ENCODE results near the gene RRAS2.

Gene RRAS2

DNA sequence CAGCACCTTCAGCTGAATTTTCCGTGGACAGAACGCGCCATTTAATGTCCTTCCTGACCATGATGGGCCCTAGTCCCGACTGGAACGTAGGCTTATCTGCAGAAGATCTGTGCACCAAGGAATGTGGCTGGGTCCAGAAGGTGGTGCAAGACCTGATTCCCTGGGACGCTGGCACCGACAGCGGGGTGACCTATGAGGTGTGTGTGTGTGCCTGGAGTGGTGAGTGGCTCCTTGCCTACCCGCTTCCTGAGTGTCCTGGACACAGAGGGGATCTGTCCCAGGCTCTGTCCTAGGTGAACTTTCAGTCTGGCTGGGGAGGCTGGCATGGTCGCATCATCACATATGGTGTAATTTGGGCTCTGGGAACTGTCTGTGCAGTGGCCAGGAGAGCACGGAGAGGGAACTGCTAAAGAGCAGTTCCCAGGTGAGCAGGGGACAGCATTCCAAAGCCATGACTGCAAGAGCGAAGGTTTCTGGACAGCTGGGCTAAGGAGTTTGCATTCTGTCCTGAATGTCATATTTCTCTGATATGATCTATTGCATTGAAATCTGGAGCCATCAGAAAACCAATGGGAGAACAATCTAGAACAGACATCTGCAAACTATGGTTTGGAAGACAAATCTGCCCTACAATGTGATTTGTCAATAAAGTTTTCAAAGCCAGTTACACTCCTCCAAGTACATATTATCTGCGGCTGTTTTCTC, 104.3 kb downstream of the RRAS2 start:
- Histone ChIP-seq H3K36me3 (ENCODE audit: control insufficient read depth in 2 of 2, insufficient read depth in 1 of 2, low read length in 2 of 2) (no peaks in the 10 kb centered on the region), H3K4me3 (ENCODE audit: low read depth, low read length) (no peak overlapping the region), H3K4me1 (ENCODE audit: control insufficient read depth, insufficient read depth, low read length) (no peaks in the 10 kb centered on the region), H3K9me3 (ENCODE audit: control insufficient read depth, insufficient read depth, low read depth, low read length) (no peaks in the 10 kb centered on the region), H3K27ac (ENCODE audit: extremely low read depth, low read depth, low read length) (no peak overlapping the region)
- CTCF ChIA-PET = interaction anchor here (0.5 kb wide), 1 partner anchor 488 kb away, joined by 3 read pairs; no protein-coding TSS in a partner anchor
- TF ChIP-seq ZNF394 (tag by site-specific recombination; IDR thresholded peaks at IDR 0.05; ENCODE audit: borderline replicate concordance) = no peak
- POLR2A ChIA-PET = no interaction called here

- H3K4me3 ChIP-seq (ENCODE audit: low read depth, low read length) = no peak overlapping the region
- TF ChIP-seq, protein P1, sequence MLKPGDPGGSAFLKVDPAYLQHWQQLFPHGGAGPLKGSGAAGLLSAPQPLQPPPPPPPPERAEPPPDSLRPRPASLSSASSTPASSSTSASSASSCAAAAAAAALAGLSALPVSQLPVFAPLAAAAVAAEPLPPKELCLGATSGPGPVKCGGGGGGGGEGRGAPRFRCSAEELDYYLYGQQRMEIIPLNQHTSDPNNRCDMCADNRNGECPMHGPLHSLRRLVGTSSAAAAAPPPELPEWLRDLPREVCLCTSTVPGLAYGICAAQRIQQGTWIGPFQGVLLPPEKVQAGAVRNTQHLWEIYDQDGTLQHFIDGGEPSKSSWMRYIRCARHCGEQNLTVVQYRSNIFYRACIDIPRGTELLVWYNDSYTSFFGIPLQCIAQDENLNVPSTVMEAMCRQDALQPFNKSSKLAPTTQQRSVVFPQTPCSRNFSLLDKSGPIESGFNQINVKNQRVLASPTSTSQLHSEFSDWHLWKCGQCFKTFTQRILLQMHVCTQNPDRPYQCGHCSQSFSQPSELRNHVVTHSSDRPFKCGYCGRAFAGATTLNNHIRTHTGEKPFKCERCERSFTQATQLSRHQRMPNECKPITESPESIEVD (tag by site-specific recombination; IDR thresholded peaks at IDR 0.05) = no peak
- TF ChIP-seq ZNF350 (tag by site-specific recombination; IDR thresholded peaks at IDR 0.05) = no peak
- TF ChIP-seq ZNF530 (tag by site-specific recombination; IDR thresholded peaks at IDR 0.05; ENCODE audit: low read depth) = no peak
- no peak for TF ChIP-seq ZNF23 (tag by site-specific recombination; IDR thresholded peaks at IDR 0.05; ENCODE audit: borderline replicate concordance)
- TF ChIP-seq ZNF114 (tag by site-specific recombination; IDR thresholded peaks at IDR 0.05) = no peak
- TF ChIP-seq KLF7 (tag by site-specific recombination; IDR thresholded peaks at IDR 0.05; ENCODE audit: borderline replicate concordance) = no peak
- no peak for TF ChIP-seq ZSCAN30 (tag by site-specific recombination; IDR thresholded peaks at IDR 0.05)
- no peak for TF ChIP-seq ZNF248 (tag by site-specific recombination; IDR thresholded peaks at IDR 0.05)
- TF ChIP-seq PRDM4 (tag by site-specific recombination; IDR thresholded peaks at IDR 0.05) = no peak
- no peak for TF ChIP-seq ZNF555 (tag by site-specific recombination; conservative IDR thresholded peaks at IDR 0.05)
- TF ChIP-seq ZFP41 (tag by site-specific recombination; IDR thresholded peaks at IDR 0.05; ENCODE audit: borderline replicate concordance) = no peak
- TF ChIP-seq ZNF544 (tag by site-specific recombination; IDR thresholded peaks at IDR 0.05) = no peak
- TF ChIP-seq, protein P2, sequence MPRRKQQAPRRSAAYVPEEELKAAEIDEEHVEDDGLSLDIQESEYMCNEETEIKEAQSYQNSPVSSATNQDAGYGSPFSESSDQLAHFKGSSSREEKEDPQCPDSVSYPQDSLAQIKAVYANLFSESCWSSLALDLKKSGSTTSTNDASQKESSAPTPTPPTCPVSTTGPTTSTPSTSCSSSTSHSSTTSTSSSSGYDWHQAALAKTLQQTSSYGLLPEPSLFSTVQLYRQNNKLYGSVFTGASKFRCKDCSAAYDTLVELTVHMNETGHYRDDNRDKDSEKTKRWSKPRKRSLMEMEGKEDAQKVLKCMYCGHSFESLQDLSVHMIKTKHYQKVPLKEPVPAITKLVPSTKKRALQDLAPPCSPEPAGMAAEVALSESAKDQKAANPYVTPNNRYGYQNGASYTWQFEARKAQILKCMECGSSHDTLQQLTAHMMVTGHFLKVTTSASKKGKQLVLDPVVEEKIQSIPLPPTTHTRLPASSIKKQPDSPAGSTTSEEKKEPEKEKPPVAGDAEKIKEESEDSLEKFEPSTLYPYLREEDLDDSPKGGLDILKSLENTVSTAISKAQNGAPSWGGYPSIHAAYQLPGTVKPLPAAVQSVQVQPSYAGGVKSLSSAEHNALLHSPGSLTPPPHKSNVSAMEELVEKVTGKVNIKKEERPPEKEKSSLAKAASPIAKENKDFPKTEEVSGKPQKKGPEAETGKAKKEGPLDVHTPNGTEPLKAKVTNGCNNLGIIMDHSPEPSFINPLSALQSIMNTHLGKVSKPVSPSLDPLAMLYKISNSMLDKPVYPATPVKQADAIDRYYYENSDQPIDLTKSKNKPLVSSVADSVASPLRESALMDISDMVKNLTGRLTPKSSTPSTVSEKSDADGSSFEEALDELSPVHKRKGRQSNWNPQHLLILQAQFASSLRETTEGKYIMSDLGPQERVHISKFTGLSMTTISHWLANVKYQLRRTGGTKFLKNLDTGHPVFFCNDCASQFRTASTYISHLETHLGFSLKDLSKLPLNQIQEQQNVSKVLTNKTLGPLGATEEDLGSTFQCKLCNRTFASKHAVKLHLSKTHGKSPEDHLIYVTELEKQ (tag by site-specific recombination; IDR thresholded peaks at IDR 0.05; ENCODE audit: borderline replicate concordance) = no peak
- TF ChIP-seq ZNF133 (tag by site-specific recombination; IDR thresholded peaks at IDR 0.05) = no peak
- no peak for TF ChIP-seq KLF1 (tag by site-specific recombination; IDR thresholded peaks at IDR 0.05)
- TF ChIP-seq ZBTB20 (tag by site-specific recombination; IDR thresholded peaks at IDR 0.05) = no peak
- no peak for TF ChIP-seq ZNF311 (tag by site-specific recombination; IDR thresholded peaks at IDR 0.05; ENCODE audit: borderline replicate concordance)
- TF ChIP-seq ZNF202 (tag by site-specific recombination; IDR thresholded peaks at IDR 0.05; ENCODE audit: borderline replicate concordance) = no peak
- no peaks in the 10 kb centered on the region for H3K36me3 ChIP-seq (ENCODE audit: control insufficient read depth in 2 of 2, insufficient read depth in 1 of 2, low read length in 2 of 2)
- H3K4me1 ChIP-seq (ENCODE audit: control insufficient read depth, insufficient read depth, low read length) = no peaks in the 10 kb centered on the region
- no peaks in the 10 kb centered on the region for H3K9me3 ChIP-seq (ENCODE audit: control insufficient read depth, insufficient read depth, low read depth, low read length)
- no peak overlapping the region for H3K27ac ChIP-seq (ENCODE audit: extremely low read depth, low read depth, low read length)
- POLR2A ChIA-PET = no interaction called here
- CTCF ChIA-PET = interaction anchor here (1.2 kb wide), 1 partner anchor 165 kb away, joined by 4 read pairs; no protein-coding TSS in a partner anchor
These were observed 105.1 kb downstream of the RRAS2 start for GRCh38 chr11:14253840-14254239.
